Activated gamma-delta T cell (primary cell): ENCODE measurements around the gene BICDL2.

Experiments used
- DNase-seq: peaks from one replicate; lab custom pipeline; 2025; lab: John Stamatoyannopoulos, UW

Gene BICDL2

DNA sequence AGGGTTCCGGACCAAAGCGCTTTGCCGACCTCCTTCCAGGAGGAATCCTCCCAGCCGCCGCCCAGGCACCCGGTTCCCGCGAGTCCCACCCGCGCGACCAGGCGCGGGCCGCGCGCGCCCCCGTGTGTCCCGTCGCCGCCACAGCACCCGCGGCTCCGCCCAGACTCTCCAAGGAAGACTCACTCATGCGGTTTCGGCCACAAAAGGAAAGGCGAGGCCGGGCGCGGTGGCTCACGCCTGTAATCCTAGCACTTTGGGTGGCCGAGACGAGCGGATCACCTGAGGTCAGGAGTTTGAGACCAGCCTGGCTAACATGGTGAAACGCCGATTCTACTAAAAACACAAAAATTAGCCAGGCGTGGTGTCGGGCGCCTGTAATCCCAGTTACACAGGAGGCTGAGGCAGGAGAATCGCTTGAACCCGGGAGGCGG, 53.0 kb downstream of the BICDL2 start:
- peak; percentile 42 for DNase-seq

DNA sequence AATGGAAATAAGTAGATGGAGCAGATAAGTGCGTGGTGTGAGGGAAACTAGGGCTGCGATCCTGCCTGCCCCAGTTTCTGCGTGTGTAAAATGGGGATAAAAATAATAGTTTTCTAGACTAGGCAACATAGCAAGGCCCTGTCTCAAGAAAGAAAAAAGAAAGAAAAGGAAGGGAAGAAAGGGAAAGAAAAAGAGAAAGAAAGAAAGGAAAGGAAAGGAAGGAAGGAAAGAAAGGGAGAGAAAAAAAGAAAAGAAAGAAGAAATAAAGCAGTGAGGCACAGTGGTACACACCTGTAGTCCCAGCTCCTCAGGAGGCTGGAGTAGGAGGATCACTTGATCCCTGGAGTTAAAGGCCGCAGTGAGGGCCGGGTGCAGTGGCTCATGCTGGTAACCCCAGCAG, 54.3 kb downstream of the BICDL2 start:
- DNase-seq = no peak

- no peak for DNase-seq
Observed at GRCh38 chr16:2981899-2982250, 54.9 kb downstream of the BICDL2 start.

DNA sequence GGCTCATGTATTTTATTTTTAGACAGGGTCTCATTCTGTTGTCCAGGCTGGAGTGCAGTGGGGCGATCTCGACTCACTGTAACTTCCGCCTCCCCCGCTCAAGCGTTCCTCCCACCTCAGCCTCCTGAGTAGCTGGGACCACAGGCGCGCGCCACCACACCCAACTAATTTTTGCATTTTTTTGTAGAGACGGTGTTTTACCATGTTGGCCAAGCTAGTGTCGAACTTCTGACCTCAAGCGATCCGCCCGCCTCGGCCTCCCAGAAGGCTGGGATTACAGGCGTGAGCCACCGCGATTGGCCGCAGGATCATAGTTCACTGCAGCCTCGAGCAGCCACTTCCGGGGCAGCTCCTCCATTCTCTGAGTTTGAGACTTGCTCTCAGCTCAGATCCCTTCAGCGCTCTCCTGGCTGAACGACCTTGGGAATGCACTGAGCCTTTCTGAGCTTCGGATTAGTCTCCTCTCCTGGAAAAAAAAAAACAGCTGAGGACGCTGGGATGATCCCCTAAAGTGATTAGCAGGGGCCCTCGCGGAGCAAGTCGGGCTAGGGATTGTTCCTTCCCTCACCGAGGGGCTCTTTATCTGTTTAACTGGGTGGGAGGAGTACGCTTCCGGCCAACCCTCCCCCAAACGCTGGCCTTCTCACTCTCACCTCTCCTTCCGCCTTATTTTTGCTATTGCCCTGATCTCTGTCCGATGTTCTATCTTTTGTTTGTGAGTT, 55.4 kb downstream of the BICDL2 start:
- no peak for DNase-seq

GRCh38 chr16:2980227-2981176, 56.2 kb downstream of the BICDL2 start, which contains the start of gene PKMYT1:
TSS of gene PKMYT1 (minus strand) at chr16:2980446. CDS start at chr16:2979657, 789 bp downstream.
- peak; percentile 88 for DNase-seq

DNA sequence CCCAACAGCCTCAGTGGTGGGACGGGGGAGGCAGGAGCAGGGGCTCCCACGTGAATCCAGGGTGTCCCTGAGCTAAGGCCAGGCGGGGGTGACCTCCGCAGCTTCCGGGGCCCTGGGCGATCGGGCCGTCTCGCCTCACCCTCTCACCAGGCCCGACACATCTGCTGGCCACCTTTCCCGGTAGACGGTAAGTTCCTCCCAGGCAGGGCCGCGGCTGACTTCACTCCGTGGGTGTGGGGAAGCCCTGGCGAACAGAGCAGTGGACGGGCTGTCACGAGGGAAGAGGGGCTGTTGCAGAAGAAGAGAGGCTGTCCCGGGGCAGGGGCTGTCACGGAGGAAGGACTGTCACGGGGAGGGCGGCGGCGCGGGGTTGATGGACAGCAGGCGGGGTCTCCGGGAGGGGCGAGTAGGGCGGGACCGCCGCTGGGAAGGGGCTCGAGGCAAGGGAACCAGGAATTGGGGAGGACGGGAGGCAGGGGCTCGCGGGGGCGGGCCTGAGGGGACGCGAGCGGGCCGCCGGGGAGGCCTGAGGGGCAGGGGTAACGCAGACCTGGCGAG, 57.0 kb downstream of the BICDL2 start:
- no peak for DNase-seq
